Measurements from ENCODE around the gene NPC1.

GRCh38 chr18:23572570-23572969 is 13.7 kb downstream of the NPC1 start:
- TF ChIP-seq CTCF (IDR thresholded peaks at IDR 0.05; ENCODE audit: extremely low read depth in 1 of 2, insufficient read depth in 1 of 2, low read depth in 1 of 2, low read length in 2 of 2): no peak
- TF ChIP-seq JUN (IDR thresholded peaks at IDR 0.05; ENCODE audit: borderline replicate concordance, insufficient read depth, insufficient read length, low read depth): no peak
- TF ChIP-seq FOS (IDR thresholded peaks at IDR 0.05; ENCODE audit: borderline replicate concordance, insufficient read depth, low read length): no peak
- no peak for TF ChIP-seq POLR2A (IDR thresholded peaks at IDR 0.05; ENCODE audit: low read depth, low read length)

All from endothelial cell of umbilical vein (primary cell).